OCI-LY3 (cell line): ENCODE data around the gene FYN.

Source experiments
- EZH2phosphoT487 ChIP-seq: fragments of 200-600 bp; shearing (Covaris generic); IDR thresholded peaks from 2 replicates; pipeline ENCODE4 v1.6.1; 2018; ENCODE audit warnings: antibody characterized with exemption, mixed run types, low read depth
- TF ChIP-seq, protein P1 (sequence below): fragments of 200-600, 300-600 bp; sonication (generic); IDR thresholded peaks from 2 replicates; pipeline ENCODE4 v1.5.1; 2014; ENCODE audit warnings: antibody characterized with exemption, low read length, low read depth

DNA sequence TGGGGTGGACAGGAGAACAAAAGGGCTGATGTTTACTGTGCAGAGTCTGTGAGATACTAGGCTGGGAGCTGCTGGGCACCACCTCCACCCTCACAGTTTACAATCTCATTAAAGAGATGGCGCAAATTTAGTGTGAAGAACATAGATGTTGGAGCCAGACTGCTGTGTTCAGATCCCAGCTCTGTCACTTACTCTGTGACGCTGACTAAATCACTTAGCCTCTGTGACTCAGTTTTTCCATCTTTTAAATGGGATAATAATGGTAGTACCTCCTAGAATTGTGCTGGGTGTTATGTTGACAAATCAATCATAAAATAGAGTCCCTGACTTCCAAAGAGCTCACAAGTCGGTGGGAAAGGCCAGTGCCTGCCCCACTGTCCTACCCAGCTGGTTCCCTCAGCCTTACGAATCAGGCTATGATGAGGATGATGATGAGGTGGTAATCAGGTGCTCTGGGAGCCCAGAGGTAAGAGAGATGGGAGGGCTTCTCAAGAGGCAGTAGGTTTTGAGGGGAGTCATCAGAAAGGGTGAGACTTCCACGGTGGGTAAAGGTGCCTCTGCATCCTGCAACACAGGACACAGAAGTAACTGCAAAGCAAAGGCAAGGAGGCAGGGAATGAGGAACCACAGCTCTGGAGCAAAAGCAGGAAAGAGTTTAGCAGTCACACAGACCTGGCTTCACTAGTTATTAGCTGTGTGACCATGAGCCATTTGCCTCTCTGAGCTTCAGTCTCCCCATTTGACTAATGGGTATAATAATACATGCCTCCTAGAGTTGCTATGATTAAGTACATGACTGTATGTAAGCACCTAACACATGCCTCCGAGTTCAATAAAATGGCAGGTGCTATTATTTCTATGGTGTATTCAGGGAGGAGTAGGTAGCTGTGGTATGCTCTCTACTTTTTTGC, 8.9 kb downstream of the FYN start:
- TF ChIP-seq, protein P1, sequence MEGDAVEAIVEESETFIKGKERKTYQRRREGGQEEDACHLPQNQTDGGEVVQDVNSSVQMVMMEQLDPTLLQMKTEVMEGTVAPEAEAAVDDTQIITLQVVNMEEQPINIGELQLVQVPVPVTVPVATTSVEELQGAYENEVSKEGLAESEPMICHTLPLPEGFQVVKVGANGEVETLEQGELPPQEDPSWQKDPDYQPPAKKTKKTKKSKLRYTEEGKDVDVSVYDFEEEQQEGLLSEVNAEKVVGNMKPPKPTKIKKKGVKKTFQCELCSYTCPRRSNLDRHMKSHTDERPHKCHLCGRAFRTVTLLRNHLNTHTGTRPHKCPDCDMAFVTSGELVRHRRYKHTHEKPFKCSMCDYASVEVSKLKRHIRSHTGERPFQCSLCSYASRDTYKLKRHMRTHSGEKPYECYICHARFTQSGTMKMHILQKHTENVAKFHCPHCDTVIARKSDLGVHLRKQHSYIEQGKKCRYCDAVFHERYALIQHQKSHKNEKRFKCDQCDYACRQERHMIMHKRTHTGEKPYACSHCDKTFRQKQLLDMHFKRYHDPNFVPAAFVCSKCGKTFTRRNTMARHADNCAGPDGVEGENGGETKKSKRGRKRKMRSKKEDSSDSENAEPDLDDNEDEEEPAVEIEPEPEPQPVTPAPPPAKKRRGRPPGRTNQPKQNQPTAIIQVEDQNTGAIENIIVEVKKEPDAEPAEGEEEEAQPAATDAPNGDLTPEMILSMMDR: no peak
- TF ChIP-seq EZH2phosphoT487: no peak
